ENCODE measurements around the gene COL16A1. TPM values are rescaled to one million over a fixed set of nuclear protein-coding genes. Genes with fewer than 3 reads are reported as not detected.

Gene COL16A1
- total RNA-seq, 6 experiments from 2014 or later, result 74.1 to 100 (median 87.6) TPM

GRCh38 chr1:31749785-31750735 lies 46.2 kb upstream of the COL16A1 start:
- Mint-ChIP-seq H3K27me3 (ENCODE audit: insufficient read depth) (peaks cover 6% of the 10 kb centered on the region), H3K27ac (peak overlapping the region; percentile 4; the same call in 1 of the 2 replicates), H3K4me1 (ENCODE audit: low read depth) (peaks cover 84% of the 10 kb centered on the region), H3K4me3 (peak overlapping the region; percentile 27; the same call in 1 of the 2 replicates), H3K36me3 (ENCODE audit: low read depth) (no peaks in the 10 kb centered on the region), H3K9me3 (no peaks in the 10 kb centered on the region)
- TF ChIP-seq CTCF (IDR thresholded peaks at IDR 0.05), result no peak
- DNase-seq, result no peak

GRCh38 chr1:31748365-31748764 lies 44.5 kb upstream of the COL16A1 start:
- Mint-ChIP-seq H3K27me3 (ENCODE audit: insufficient read depth) (peaks cover 6% of the 10 kb centered on the region), H3K9me3 (no peaks in the 10 kb centered on the region), H3K4me3 (no peak overlapping the region), H3K27ac (no peak overlapping the region; the same call in 1 of the 2 replicates), H3K36me3 (ENCODE audit: low read depth) (no peaks in the 10 kb centered on the region), H3K4me1 (ENCODE audit: low read depth) (peaks cover 67% of the 10 kb centered on the region)
- DNase-seq, result no peak
- TF ChIP-seq CTCF (IDR thresholded peaks at IDR 0.05), result no peak

GRCh38 chr1:31747304-31747703 lies 43.5 kb upstream of the COL16A1 start:
- Mint-ChIP-seq H3K36me3 (ENCODE audit: low read depth) (no peaks in the 10 kb centered on the region), H3K27ac (no peak overlapping the region; the same call in 1 of the 2 replicates), H3K27me3 (ENCODE audit: insufficient read depth) (peaks cover 6% of the 10 kb centered on the region), H3K4me3 (no peak overlapping the region), H3K9me3 (no peaks in the 10 kb centered on the region), H3K4me1 (ENCODE audit: low read depth) (peaks cover 66% of the 10 kb centered on the region)
- no peak for DNase-seq
- TF ChIP-seq CTCF (IDR thresholded peaks at IDR 0.05), result no peak

- Mint-ChIP-seq H3K4me1 (ENCODE audit: low read depth) (peaks cover 60% of the 10 kb centered on the region), H3K9me3 (no peaks in the 10 kb centered on the region), H3K36me3 (ENCODE audit: low read depth) (no peaks in the 10 kb centered on the region), H3K27me3 (ENCODE audit: insufficient read depth) (peaks cover 6% of the 10 kb centered on the region), H3K27ac (no peak overlapping the region), H3K4me3 (no peak overlapping the region)
- no peak for TF ChIP-seq CTCF (IDR thresholded peaks at IDR 0.05)
- no peak for DNase-seq
These were observed 42.9 kb upstream of the COL16A1 start for GRCh38 chr1:31746687-31747086.

GRCh38 chr1:31745946-31746670 lies 42.3 kb upstream of the COL16A1 start:
- DNase-seq, result no peak
- H3K9me3 Mint-ChIP-seq, result no peaks in the 10 kb centered on the region
- H3K27ac Mint-ChIP-seq, result no peak overlapping the region
- H3K4me3 Mint-ChIP-seq, result no peak overlapping the region
- no peaks in the 10 kb centered on the region for H3K36me3 Mint-ChIP-seq (ENCODE audit: low read depth)
- H3K4me1 Mint-ChIP-seq (ENCODE audit: low read depth), result peaks cover 54% of the 10 kb centered on the region
- peaks cover 6% of the 10 kb centered on the region for H3K27me3 Mint-ChIP-seq (ENCODE audit: insufficient read depth)
- peak; percentile 45 for TF ChIP-seq CTCF (IDR thresholded peaks at IDR 0.05)
